GM20431 (cell line): ENCODE data around the gene ABCC8.

ENCODE experiments used
- in situ Hi-C: fragments of 300-500 bp; cut with MseI, MboI; formaldehyde crosslinking; loops from one replicate; pipeline ENCODE4 v1.15.0; 2020; ENCODE audit warnings: low sequenced_read_pairs; ENCODE audit not compliant: unreplicated experiment

ABCC8 gene

DNA sequence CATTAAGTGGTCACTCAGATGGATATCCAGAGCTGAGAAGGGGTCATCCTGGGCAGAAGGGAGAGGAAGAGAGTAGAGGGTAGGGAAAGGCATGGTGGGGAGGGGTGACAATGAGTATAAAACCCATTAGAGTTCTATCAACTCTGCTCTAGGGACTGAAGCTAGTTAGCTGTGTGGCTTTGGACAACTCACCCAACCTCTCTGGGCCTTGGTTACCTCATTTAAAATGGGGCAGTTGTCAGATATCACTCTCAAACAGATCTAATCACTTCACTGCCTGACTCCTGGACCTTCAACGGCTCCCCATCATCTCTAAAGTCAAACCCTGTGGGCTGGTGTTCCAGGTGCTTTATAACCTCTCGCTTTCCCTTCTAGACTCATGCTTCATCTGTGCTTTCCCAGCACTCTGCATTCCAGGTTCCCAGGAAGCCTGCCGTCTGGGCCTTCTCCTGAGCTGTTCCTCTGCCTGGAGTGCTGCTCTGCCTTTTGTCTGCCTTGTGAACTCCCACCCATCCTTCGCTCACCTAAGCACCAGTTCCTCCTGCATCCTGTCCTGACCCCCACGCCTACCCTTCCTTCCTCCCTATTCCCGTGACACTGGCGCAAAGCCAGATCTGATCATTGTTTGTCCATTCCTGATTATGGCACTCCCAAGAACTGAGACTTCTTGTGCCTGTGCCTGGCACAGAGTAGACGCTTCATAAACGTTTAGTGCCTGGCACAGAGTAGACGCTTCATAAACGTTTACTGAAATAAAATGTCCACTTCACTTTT, 65.9 kb downstream of the ABCC8 start:
- in situ Hi-C loops, result no loop called here

DNA sequence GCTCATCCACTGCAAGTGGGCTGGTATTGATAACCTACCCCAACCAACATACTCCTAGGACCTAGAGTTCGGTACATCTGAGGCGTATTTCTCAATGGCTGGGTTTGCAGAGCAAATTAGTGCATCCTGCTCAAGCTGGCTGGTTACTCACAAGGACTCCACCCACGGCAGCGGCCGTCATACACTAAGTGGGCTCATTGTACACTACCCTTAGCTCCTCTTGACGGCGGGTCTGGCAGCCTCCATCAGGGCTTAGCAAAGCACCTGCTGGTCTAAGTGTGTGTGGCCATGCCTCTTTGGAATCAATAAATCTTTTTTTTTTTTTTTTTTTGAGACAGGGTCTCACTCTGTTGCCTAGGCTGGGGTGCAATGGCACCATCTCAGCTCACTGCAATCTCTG, 68.0 kb downstream of the ABCC8 start:
- in situ Hi-C loops, result no loop called here

DNA sequence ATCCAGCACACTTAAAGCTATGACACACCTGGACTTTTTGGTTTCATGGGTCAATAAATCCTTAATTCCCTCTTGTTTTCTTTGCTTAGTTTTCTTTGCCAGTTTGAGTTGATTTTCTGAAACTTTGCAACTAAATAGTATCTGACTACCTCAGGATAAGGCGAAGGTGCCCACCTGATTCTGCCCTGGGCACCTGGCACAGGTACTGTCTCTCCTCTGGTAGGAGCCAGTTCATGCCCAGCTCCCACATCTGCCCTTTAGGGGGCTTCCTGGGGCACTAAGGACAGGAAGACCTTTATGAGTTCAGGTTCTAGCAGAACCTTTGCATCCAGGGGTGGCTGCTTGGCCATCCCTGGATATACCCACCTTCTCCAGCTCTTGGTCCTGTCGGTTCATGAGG, 68.6 kb downstream of the ABCC8 start:
- in situ Hi-C loops, result no loop called here

DNA sequence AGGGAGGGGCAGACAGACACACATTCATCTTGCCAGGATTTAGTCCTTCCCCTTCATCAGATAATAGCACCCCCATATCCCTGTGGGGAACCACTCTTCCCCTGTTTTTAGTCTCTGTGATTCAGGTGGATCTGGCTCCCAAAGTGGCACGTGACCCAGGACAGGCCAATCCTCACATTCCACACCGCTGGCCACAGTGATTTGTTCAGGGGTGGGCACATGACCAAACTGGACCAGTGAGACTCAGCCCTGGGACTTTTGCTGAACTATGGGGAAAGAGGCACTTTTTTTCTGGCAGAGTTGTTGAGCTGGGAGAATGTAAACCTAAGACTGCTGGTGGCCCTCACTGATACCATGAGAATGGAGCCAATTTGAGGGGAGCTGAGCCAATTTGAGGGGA, 69.1 kb downstream of the ABCC8 start:
- in situ Hi-C loops, result no loop called here

DNA sequence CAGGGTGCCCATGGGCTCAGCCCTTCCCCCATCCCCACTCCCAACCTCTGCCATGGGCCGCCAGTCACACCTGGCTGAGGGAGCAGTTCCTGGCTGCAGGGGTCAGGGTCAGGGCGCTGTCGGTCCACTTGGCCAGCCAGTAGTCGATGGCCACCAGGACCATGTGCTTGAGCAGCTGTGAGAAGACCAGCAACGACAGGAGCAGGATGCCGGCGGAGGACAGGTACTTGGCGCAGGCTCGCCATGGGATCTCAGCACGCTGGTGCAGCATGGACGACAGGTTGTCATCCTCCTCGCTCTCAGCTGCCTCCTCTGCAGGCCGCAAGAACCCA, 69.9 kb downstream of the ABCC8 start:
- in situ Hi-C loops, result no loop called here

DNA sequence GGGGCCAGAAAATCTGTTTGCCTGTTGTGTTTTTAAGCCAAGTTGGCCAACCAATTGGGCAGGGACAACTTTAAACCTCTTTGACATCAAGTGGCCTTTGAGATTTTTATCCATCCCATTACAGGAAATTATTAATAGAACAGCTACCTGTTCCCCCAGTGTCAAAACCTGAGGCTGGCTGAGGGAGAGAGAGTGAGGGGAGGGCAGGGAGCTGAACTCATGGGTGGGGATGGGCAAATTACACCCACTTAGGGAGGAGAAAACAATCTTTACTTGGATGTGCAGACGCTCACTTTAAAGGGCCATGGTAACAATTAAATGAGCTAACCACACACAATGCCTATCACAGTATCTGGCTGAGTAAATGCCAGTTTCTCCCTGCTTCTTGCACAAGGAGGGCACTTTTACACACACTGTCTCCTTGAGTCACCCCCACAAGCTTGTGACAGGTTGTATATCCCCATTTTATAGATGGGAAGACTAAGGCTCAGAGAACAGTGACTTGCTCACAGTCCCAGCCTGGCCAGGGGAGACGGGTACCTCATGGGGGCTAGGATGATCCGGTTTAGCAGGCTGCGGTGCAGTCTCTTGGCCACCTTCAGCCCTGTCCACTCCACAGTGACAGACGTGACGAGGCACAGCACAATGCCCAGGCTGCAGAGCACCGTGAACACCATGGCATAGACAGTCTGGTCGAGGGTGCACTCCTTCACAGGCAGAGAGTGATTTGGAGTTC, 70.4 kb downstream of the ABCC8 start:
- in situ Hi-C loops, result no loop called here

DNA sequence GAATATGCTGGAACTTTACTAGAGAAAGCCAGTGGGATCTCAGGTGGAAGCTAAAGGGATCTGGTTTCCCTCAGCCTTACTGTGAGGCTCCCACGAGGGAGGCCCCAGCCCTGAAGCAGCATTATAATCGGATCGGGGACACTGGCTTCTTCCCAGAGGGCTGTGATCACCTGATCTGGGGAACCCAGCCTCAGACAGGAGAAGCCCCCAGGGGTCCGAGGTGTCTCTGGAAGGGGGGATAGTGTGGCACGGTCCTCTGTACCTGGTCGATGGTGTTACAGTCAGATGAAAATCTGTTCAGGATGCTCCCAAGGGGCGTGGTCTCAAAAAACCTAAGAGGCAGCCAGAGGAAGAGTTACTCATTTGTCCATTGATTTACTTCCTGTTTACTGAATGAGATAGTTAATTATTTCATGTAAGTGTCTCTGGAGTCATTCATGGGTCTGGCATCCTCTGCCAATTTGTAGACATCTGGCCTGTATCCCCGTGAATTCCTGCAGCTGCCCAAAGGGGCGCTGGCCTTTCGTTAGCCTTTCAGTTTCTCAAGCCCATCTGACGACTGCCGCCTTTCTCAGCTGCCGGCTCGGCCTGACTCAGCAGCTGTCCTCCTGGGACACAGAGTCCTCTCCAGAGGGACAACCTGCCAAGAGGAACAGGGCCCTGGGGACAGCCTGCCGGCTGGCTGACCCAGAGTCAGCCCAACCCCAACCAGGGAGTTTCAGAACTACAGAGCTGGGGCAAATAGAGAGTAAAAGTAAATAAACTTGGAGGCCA, 71.2 kb downstream of the ABCC8 start:
- in situ Hi-C loops, result no loop called here

DNA sequence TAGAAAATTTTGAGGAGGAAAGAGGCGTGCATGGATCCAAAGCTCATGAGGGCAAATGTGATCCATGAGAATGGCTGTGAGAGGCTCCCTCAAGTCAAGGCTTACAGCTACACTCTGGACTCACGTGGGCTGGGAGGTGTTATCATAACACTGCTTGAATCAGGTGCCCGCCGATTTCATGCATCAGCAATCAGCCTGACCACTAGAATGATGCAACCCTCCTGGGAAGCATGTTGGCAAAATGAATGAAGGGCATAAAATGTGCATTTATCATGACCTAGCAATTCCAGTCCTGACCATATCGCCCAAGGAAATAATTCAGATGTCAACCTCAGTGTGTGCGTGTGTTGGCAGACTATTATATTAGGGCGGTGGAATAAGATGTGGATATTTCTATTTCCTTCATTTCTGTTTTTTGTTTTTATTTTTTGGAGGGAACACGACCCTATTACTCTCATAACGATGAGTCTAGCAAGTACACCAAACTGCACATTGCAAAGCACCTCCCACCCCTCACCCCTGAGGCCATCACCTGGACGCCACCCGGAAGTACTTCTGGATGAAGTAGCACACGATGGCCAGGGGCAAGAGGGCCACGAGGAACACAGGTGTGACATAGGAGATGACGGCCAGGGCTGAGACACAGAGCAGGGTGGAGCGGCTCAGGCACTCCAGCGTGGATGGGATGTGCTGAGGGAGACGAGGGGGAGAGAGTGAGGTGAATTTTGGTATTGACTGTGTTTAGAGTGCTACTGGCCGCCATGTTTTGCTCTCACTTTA, 72.5 kb downstream of the ABCC8 start:
- in situ Hi-C loops, result no loop called here

DNA sequence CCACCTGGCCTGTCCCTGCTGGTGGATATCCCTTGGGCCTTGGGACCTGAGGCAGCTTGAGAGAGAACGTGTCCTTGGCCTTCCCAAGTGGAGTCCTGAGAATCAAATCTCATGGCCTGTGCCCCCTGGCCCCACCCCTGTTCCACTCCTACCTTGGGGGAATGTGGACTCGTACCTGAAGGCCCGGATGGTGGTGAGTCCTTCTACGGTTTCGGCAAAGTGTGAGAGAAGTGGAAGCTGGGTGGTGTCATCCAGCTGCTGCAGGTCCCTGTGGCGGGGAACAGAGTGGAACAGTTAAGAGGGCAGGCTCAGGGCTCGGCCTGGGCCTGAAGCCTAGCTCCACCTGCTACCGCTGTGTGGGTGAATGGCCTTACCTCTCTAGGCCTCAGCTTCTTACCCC, 74.2 kb downstream of the ABCC8 start:
- in situ Hi-C loops, result no loop called here

DNA sequence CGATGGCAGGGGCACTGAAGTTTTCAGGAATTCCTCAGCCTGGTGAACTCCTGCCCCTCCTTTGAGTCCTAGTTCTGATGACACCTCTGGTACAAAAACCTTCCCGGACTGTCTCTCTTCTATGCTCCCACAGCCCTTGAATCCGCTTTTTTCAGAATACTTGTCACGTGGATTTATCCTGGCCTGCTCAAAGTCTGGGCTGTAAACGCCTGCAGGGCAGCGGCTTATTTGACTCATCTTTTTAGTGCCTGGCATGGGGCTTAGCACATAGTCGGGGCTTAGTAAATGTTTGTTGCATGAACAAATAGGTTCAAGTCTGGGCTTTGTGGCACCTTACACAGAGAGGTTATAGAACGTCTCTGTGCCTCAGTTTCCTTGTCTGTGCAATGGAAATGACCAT, 74.8 kb downstream of the ABCC8 start:
- in situ Hi-C loops, result no loop called here

DNA sequence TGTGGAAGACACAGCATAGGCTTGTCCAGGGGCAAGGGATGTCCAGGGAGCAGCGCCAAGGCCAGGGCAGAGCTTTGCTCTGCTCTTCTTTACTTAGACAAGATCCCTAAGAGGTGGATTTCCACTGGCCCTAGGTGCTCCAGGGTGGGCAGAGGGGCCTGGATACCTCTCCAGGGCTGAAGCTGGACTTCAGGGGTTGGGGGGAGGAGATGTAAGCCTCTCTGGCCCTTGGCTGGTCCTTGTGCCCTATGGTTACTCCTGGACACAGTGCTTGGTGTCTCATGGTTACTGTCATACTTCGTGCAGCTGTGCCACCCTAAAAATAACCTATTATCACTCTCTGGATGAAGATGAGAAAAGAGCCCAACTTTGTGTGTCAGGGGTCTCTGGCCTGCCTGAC, 75.3 kb downstream of the ABCC8 start:
- in situ Hi-C loops, result no loop called here

DNA sequence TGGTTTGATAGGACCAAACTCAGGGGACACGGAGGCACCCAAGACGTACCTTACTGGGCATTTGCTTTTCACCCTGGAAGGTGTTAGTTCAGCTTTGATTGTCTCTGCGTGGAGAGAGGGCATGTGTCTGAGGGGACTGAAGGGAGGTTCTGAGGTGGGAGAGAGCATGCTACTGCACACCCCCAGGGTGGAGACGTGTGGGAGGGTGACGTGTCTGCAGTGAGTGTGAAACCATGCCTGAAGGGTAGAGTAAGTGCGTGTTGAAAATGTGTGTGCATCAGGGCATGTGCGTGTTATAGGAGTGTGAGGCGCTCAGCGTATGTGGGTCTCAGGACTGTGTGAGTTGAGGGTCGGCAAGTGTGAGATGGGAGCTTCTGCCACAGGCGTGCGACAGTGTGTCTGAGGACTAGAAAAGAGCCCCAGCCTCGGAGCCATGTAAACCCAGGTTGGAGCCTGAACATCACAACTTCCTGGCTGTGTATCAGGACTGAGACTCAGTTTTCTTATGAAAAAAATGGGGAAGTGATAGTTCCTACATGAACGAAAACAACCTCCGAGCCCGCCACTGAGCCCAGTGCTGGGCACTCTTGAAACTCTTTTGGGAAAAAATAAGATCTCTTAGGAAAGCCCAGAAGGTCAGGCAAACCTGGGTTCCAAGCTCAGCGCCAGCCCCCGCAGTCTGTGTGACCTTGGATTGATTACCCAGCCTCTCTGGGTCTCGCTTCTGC, 76.4 kb downstream of the ABCC8 start:
- in situ Hi-C loops, result no loop called here

DNA sequence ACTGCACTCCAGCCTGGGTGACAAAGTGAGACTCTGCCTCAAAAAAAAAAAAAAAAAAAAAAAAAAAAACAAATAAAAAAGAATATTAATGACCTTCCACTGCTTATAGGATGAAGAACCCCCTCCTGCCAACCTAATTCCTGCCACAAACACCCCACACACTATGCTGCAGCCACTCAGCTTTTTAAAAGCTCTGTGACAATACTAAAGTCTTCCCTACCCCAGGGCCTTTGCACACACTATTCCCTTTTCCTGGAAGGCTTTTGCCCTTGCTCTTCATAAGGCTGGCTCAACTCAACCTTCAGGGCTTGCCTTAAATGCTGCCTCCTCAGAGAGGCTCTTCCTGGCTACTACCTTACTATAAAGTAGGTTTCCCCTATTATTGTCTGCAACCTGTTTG, 77.4 kb downstream of the ABCC8 start:
- in situ Hi-C loops, result loop anchor here (10.0 kb wide), 1 partner anchor 106 kb away; no protein-coding TSS in a partner anchor

DNA sequence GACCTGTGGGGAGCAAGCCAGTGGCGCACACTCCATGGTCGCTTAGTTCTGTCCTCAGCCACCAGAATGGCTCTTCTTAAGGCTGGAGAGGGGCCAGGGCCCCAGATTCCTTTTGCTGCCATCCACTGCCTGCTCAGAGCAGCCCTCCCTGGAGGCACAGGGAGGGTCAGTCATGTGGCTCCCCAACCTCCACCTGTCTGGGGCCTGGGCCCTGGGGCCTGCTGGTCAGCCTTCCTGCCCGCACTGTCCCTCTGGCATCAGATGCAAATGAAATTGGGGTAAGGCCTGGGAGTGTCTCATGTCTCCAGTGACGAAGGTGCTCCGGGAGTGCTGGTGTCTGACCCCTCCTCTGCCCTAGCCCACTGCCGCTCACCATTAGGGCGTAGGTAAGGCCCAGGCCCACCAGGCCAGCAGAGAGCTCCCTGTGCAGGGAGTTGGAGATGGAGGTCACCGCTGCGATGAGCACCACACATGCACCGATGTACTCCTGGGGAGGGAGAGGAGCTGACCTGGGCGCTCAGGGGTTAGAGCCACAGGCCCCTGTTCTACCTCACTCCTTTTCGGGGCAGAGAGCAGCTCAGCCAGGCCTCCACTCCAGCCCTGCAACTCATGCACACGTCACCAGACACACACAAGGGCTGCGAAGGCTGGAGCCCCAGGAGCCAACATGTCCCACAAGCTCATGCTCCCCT, 79.2 kb downstream of the ABCC8 start:
- in situ Hi-C loops, result loop anchor here (10.0 kb wide), 1 partner anchor 107 kb away; no protein-coding TSS in a partner anchor

DNA sequence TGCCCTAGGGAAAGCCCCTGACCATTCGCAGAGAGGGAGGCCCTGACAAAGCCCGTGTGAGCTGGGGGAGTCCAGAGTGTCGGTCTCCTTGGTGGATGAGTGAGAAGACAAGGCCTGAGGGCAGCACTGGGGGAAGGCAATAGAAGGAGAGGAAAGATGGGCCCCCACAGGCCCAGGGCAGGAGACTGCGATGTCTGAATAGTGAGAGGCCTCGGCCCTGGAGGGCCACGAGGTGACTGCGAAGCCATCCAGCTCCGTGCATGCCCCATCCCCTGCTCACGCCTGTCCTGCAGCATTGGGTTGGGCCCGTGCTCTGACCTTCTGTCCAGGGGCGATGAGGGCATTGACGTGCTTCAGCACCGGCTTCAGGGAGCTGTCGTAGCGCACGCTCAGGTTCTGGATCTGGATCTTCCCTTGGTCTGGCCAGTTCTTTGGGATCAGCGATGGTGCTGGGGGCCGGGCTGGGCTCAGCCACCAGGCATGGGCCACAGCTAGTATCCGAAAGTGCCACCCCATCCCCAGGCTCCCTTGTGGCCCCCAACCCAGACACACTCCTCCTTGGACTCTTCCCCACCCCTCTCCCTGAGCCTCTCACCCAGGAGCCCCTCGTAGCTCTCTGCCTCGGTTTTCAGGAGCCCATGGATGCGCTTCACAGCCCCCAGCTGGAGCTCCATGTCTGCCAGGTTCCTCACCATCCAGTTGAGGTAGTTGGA, 79.9 kb downstream of the ABCC8 start:
- in situ Hi-C loops, result loop anchor here (10.0 kb wide), 1 partner anchor 108 kb away; no protein-coding TSS in a partner anchor

DNA sequence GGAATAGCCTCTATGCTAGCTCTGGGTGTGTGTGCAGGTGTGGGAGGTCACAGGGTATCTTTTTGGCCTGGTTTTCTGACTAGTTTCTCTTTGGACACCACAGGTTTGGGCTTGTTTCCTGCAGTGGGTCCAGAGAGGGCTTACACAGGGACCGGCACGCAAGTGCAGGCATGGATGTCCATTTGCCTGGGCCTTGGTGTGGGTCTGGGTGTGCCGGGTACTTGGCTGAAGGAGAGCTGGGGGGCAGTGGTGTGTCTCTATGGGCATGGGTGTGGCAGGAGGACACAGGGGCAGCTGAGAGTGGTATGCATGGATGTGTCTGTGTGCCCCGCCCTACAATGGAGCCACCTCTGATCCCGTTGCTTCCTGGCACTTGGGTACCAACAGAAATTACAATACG, 80.7 kb downstream of the ABCC8 start:
- in situ Hi-C loops, result loop anchor here (10.0 kb wide), 1 partner anchor 109 kb away; no protein-coding TSS in a partner anchor

DNA sequence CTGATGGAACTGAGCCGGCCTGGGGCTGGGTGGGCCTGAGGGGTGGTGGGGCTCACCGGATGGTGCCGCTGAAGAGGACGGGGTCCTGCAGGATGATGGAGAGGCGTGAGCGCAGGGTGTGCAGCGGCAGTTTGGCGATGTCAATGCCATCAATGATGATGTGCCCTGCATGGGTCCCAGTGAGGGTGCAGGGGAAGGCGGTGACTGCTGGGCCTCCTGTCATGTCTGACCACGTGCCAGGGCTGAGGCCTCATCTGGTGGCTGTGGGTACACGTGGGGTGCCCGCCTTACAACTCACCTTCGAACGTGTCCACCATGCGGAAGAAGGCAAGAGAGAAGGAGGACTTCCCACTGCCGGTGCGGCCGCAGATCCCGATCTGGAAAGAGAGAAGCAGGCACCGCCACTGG, 81.1 kb downstream of the ABCC8 start:
- in situ Hi-C loops, result loop anchor here (10.0 kb wide), 1 partner anchor 109 kb away; no protein-coding TSS in a partner anchor

DNA sequence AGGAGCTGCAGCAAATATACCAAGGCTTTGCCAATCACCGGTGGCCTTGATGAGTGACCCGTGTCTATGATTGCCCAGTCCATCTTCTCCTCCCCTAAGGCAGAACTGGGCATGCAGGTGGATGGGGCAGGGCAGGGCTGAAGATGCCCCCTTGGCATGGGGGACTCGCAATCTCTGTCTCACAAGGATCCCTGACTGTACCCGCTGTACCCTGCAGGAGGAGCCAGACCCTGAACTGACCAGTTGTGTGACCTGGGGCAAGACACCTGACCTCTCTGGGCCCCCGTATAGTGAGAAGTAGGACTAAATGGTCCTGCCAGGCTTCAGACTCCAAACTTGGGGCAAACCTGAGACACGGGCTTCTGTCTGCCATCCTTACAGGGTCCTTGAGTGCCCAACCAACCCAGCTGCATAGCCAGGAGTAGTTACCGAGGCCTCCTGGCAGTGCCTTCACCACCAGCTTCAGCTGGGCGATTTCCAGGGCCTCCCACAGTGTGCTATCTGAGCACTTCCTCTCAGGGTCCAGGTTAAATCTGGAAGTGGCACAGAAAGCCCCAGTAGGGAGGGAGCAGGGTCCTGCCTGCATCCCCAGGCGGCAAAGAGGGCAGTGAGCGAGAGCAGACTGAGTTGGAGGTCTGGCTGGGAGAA, 81.8 kb downstream of the ABCC8 start:
- in situ Hi-C loops, result loop anchor here (10.0 kb wide), 1 partner anchor 110 kb away; no protein-coding TSS in a partner anchor
